SH-SY5Y (cell line): Measurements from ENCODE around the gene CEP70.

Source experiments
- GATA2 ChIP-seq: IDR thresholded peaks from 2 replicates; pipeline ENCODE4 v1.6.1; 2011; ENCODE audit warnings: mild to moderate bottlenecking, low read depth, low read length
- GATA3 ChIP-seq: IDR thresholded peaks from 2 replicates; pipeline ENCODE4 v1.6.1; 2011; ENCODE audit warnings: low read depth, mild to moderate bottlenecking, low read length, moderate library complexity

GRCh38 chr3:138445236-138445635 is 148.8 kb downstream of the CEP70 start:
- no peak for TF ChIP-seq GATA3
- no peak for TF ChIP-seq GATA2
